CD4-positive, alpha-beta memory T cell (primary cell): Measurements from ENCODE around the gene MAML2. TPM values are rescaled to one million over a fixed set of nuclear protein-coding genes. Genes with fewer than 3 reads are reported as not detected.
A peak's percentile ranks its signal among the peaks of the same experiment; 100 is the strongest.

Experiments
- CTCF ChIA-PET: fragments of 350-600 bp; sonication (Branson Sonifier 250); formaldehyde crosslinking; loops from one replicate; lab custom pipeline; 2021; ENCODE audit warnings: inconsistent platforms; ENCODE audit not compliant: partially characterized antibody; lab: Charles Lee
- POLR2A ChIA-PET: fragments of 350-600 bp; sonication (Branson Sonifier 250); formaldehyde crosslinking; loops from one replicate; lab custom pipeline; 2021; ENCODE audit not compliant: partially characterized antibody; lab: Charles Lee
- DNase-seq, 5 donors: peaks; one replicate each; pipeline versions ENCODE4 v3.0.0 to v3.0.0-alpha.2; 2020 to 2022; ENCODE audit warnings: mixed read lengths in 1 of 5
- H3K27ac ChIP-seq: one replicate; pipeline ENCODE4 v1.7.0; 2013; ENCODE audit warnings: low read depth, low read length
- H3K27me3 ChIP-seq: 2 replicates; pipeline ENCODE4 v1.7.0; 2013; ENCODE audit warnings: mild to moderate bottlenecking, low read length, moderate library complexity; ENCODE audit not compliant: insufficient read depth
- H3K36me3 ChIP-seq: 2 replicates; pipeline ENCODE4 v1.7.0; 2013; ENCODE audit warnings: mild to moderate bottlenecking, low read length, moderate library complexity; ENCODE audit not compliant: insufficient read depth
- H3K4me1 ChIP-seq: 2 replicates; pipeline ENCODE4 v1.7.0; 2013; ENCODE audit warnings: mild to moderate bottlenecking, low read length, moderate library complexity; ENCODE audit not compliant: insufficient read depth
- H3K4me3 ChIP-seq, 2 donors: one replicate each; pipeline ENCODE4 v1.7.0; 2013; ENCODE audit warnings: low read length in 2 of 2, mild to moderate bottlenecking in 1 of 2
- H3K9me3 ChIP-seq, 2 donors: one replicate each; pipeline ENCODE4 v1.7.0; 2013; ENCODE audit warnings: low read length in 2 of 2, control low read depth in 1 of 2; ENCODE audit not compliant: control insufficient read depth in 1 of 2
- H3K27ac Mint-ChIP-seq, 7 donors: one replicate each; pipeline ENCODE4 v1.8.0; 2020 to 2021; ENCODE audit warnings: mixed read lengths in 7 of 7, mild to moderate bottlenecking in 6 of 7, inconsistent platforms in 3 of 7, moderate library complexity in 3 of 7
- H3K27me3 Mint-ChIP-seq, 2 donors: one replicate each; pipeline ENCODE4 v1.8.0; 2020 to 2021; ENCODE audit warnings: mixed read lengths in 2 of 2
- H3K36me3 Mint-ChIP-seq, 2 donors: one replicate each; pipeline ENCODE4 v1.8.0; 2020 to 2021; ENCODE audit warnings: mixed read lengths in 2 of 2, inconsistent platforms in 1 of 2, mild to moderate bottlenecking in 1 of 2
- H3K4me1 Mint-ChIP-seq, 4 donors: one replicate each; pipeline ENCODE4 v1.8.0; 2020 to 2021; ENCODE audit warnings: mixed read lengths in 4 of 4, mild to moderate bottlenecking in 1 of 4
- H3K4me3 Mint-ChIP-seq, 8 donors: one replicate each; pipeline ENCODE4 v1.8.0; 2020 to 2021; ENCODE audit warnings: mixed read lengths in 8 of 8, mild to moderate bottlenecking in 7 of 8, moderate library complexity in 6 of 8, inconsistent platforms in 3 of 8
- H3K9me3 Mint-ChIP-seq, 8 donors: one replicate each; pipeline ENCODE4 v1.8.0; 2020 to 2021; ENCODE audit warnings: mixed read lengths in 8 of 8, mild to moderate bottlenecking in 5 of 8, inconsistent platforms in 3 of 8, moderate library complexity in 1 of 8
- intact Hi-C: fragments of 100-400 bp; cut with micrococcal nuclease; formaldehyde crosslinking; loops from one replicate; pipeline ENCODE4 v1.15.1; 2023
- polyA plus RNA-seq, 2 donors: library from polyadenylated mRNA; unstranded; fragments of 300-500 nt; fragmentation: Illumina TruSeq; gene quantifications; one replicate each; pipeline ENCODE4 v1.2.3, GENCODE V29; 2021
- total RNA-seq, 2 experiments: library from RNA; stranded (reverse); gene quantifications; one replicate each; pipeline ENCODE4 v1.2.3, GENCODE V29; 2021

Gene MAML2
- total and polyA plus RNA-seq, 4 experiments from 2014 or later: 1.6 to 38.3 (median 25.5) TPM

GRCh38 chr11:96321091-96321490 lies 21.9 kb downstream of the MAML2 start:
- no peaks in the 10 kb centered on the region for H3K9me3 ChIP-seq
- intact Hi-C loops: no loop called here
- Mint-ChIP-seq H3K36me3 (peaks cover 50% of the 10 kb centered on the region in 2 donors), H3K27me3 (no peaks in the 10 kb centered on the region), H3K4me3 (peak overlapping the region in 1 of 8 donors; percentile 12), H3K9me3 (no peaks in the 10 kb centered on the region), H3K4me1 (peaks cover 63 to 97% (median 79%) of the 10 kb centered on the region in 4 donors), H3K27ac (peak overlapping the region in 3 of 7 donors; percentile 11 to 49 (median 21))
- no peaks in the 10 kb centered on the region for H3K36me3 ChIP-seq
- ChIA-PET POLR2A (interaction anchor here (0.6 to 0.9 kb wide), 2 partner anchors 19 to 119 kb away, joined by 3 to 4 read pairs; no protein-coding TSS in a partner anchor), CTCF (no interaction called here)
- H3K4me3 ChIP-seq: no peak overlapping the region
- no peaks in the 10 kb centered on the region for H3K27me3 ChIP-seq
- peaks cover 51% of the 10 kb centered on the region for H3K4me1 ChIP-seq
- H3K27ac ChIP-seq: no peak overlapping the region
- DNase-seq: no peak

GRCh38 chr11:96319898-96320656 lies 22.9 kb downstream of the MAML2 start:
- Mint-ChIP-seq H3K27me3 (no peaks in the 10 kb centered on the region), H3K27ac (peak overlapping the region in 2 of 7 donors; percentile 5 to 12), H3K4me3 (peak overlapping the region in 1 of 8 donors; percentile 32), H3K9me3 (no peaks in the 10 kb centered on the region), H3K4me1 (peaks cover 65 to 99% (median 80%) of the 10 kb centered on the region in 4 donors), H3K36me3 (peaks cover 51 to 52% of the 10 kb centered on the region in 2 donors)
- no peaks in the 10 kb centered on the region for H3K36me3 ChIP-seq
- peaks cover 60% of the 10 kb centered on the region for H3K4me1 ChIP-seq
- POLR2A ChIA-PET: interaction anchor here (1.1 to 1.6 kb wide), 2 partner anchors 9 to 62 kb away, joined by 3 to 4 read pairs; no protein-coding TSS in a partner anchor
- no peak overlapping the region for H3K4me3 ChIP-seq
- no peaks in the 10 kb centered on the region for H3K9me3 ChIP-seq
- CTCF ChIA-PET: interaction anchor here (1.5 to 4.2 kb wide), 2 partner anchors 15 to 23 kb away, joined by 5 to 21 read pairs; partner anchors contain the start of gene MAML2
- DNase-seq: no peak
- intact Hi-C loops: no loop called here
- no peak overlapping the region for H3K27ac ChIP-seq
- no peaks in the 10 kb centered on the region for H3K27me3 ChIP-seq

- Mint-ChIP-seq H3K36me3 (peaks cover 40 to 46% of the 10 kb centered on the region in 2 donors), H3K4me1 (peaks cover 70 to 99% (median 84%) of the 10 kb centered on the region in 4 donors), H3K4me3 (peak overlapping the region in 1 of 8 donors; percentile 23), H3K9me3 (no peaks in the 10 kb centered on the region), H3K27me3 (no peaks in the 10 kb centered on the region), H3K27ac (no peak overlapping the region)
- H3K36me3 ChIP-seq: no peaks in the 10 kb centered on the region
- no peaks in the 10 kb centered on the region for H3K9me3 ChIP-seq
- ChIA-PET CTCF (interaction anchor here (1.5 to 4.2 kb wide), 2 partner anchors 16 to 24 kb away, joined by 5 to 21 read pairs; partner anchors contain the start of gene MAML2), POLR2A (interaction anchor here (0.9 to 1.6 kb wide), 3 partner anchors 13 to 61 kb away, joined by 3 to 4 read pairs (median 3); no protein-coding TSS in a partner anchor)
- intact Hi-C loops: no loop called here
- no peak overlapping the region for H3K27ac ChIP-seq
- H3K4me1 ChIP-seq: peaks cover 67% of the 10 kb centered on the region
- H3K27me3 ChIP-seq: no peaks in the 10 kb centered on the region
- DNase-seq: no peak
- H3K4me3 ChIP-seq: no peak overlapping the region
These were observed 24.1 kb downstream of the MAML2 start for GRCh38 chr11:96318850-96319249.

- no peak overlapping the region for H3K4me3 ChIP-seq
- no peaks in the 10 kb centered on the region for H3K27me3 ChIP-seq
- peaks cover 37 to 42% of the 10 kb centered on the region in 2 donors for H3K36me3 Mint-ChIP-seq
- H3K27ac ChIP-seq: no peak overlapping the region
- peak overlapping the region in 6 of 7 donors; percentile 5 to 65 (median 18) for H3K27ac Mint-ChIP-seq
- H3K4me1 ChIP-seq: peaks cover 70% of the 10 kb centered on the region
- no peaks in the 10 kb centered on the region for H3K36me3 ChIP-seq
- H3K27me3 Mint-ChIP-seq: no peaks in the 10 kb centered on the region
- intact Hi-C loops: no loop called here
- ChIA-PET CTCF (interaction anchor here (4.2 kb wide), 1 partner anchor 24 kb away, joined by 21 read pairs; the partner anchor contains the start of gene MAML2), POLR2A (interaction anchor here (1.4 kb wide), 1 partner anchor 24 kb away, joined by 3 read pairs; no protein-coding TSS in a partner anchor)
- DNase-seq: no peak
- H3K9me3 ChIP-seq: no peaks in the 10 kb centered on the region
- no peaks in the 10 kb centered on the region for H3K9me3 Mint-ChIP-seq
- peaks cover 71 to 99% (median 85%) of the 10 kb centered on the region in 4 donors for H3K4me1 Mint-ChIP-seq
- H3K4me3 Mint-ChIP-seq: peak overlapping the region in 5 of 8 donors; percentile 16 to 60 (median 44)
These were observed 24.6 kb downstream of the MAML2 start for GRCh38 chr11:96318399-96318798.

GRCh38 chr11:96317985-96318384 lies 25.0 kb downstream of the MAML2 start:
- Mint-ChIP-seq H3K4me1 (peaks cover 73 to 100% (median 85%) of the 10 kb centered on the region in 4 donors), H3K36me3 (peaks cover 37 to 39% of the 10 kb centered on the region in 2 donors), H3K27me3 (no peaks in the 10 kb centered on the region), H3K27ac (peak overlapping the region in 6 of 7 donors; percentile 5 to 65 (median 12)), H3K4me3 (peak overlapping the region in 4 of 8 donors; percentile 16 to 60 (median 35)), H3K9me3 (no peaks in the 10 kb centered on the region)
- DNase-seq: no peak
- Histone ChIP-seq H3K4me3 (no peak overlapping the region), H3K9me3 (no peaks in the 10 kb centered on the region), H3K4me1 (peaks cover 73% of the 10 kb centered on the region), H3K36me3 (no peaks in the 10 kb centered on the region), H3K27me3 (no peaks in the 10 kb centered on the region), H3K27ac (no peak overlapping the region)
- CTCF ChIA-PET: interaction anchor here (4.2 kb wide), 1 partner anchor 25 kb away, joined by 21 read pairs; the partner anchor contains the start of gene MAML2
- intact Hi-C loops: no loop called here
- POLR2A ChIA-PET: interaction anchor here (1.4 kb wide), 1 partner anchor 24 kb away, joined by 3 read pairs; no protein-coding TSS in a partner anchor

GRCh38 chr11:96317571-96317970 lies 25.4 kb downstream of the MAML2 start:
- Histone ChIP-seq H3K9me3 (no peaks in the 10 kb centered on the region), H3K27ac (no peak overlapping the region), H3K36me3 (no peaks in the 10 kb centered on the region), H3K4me3 (no peak overlapping the region), H3K27me3 (no peaks in the 10 kb centered on the region), H3K4me1 (peaks cover 74% of the 10 kb centered on the region)
- Mint-ChIP-seq H3K9me3 (no peaks in the 10 kb centered on the region), H3K4me3 (no peak overlapping the region), H3K27ac (peak overlapping the region in 3 of 7 donors; percentile 2 to 65 (median 30)), H3K27me3 (no peaks in the 10 kb centered on the region), H3K36me3 (peaks cover 34 to 35% of the 10 kb centered on the region in 2 donors), H3K4me1 (peaks cover 73 to 98% (median 85%) of the 10 kb centered on the region in 4 donors)
- POLR2A ChIA-PET: interaction anchor here (1.4 kb wide), 1 partner anchor 25 kb away, joined by 3 read pairs; no protein-coding TSS in a partner anchor
- intact Hi-C loops: no loop called here
- no peak for DNase-seq
- CTCF ChIA-PET: interaction anchor here (4.2 kb wide), 1 partner anchor 25 kb away, joined by 21 read pairs; the partner anchor contains the start of gene MAML2
